GM19438 (cell line): ENCODE data around the gene BIRC7.

Source experiments
- ATAC-seq: cut with Tn5 transposase; IDR thresholded peaks from one replicate; pipeline ENCODE4 v1.9.1; 2021; ENCODE audit warnings: low read depth; ENCODE audit not compliant: unreplicated experiment

Gene BIRC7

GRCh38 chr20:63235399-63235983 lies at the start of gene BIRC7:
Gene BIRC7 (plus strand): TSS chr20:63235905. CDS start chr20:63236097, 192 bp downstream.
- no peak for ATAC-seq

- no peak for ATAC-seq
These were observed 49.6 kb upstream of the BIRC7 start for GRCh38 chr20:63186084-63186483.

GRCh38 chr20:63186528-63187316 lies 49.0 kb upstream of the BIRC7 start:
- no peak for ATAC-seq

GRCh38 chr20:63187338-63188158 lies 48.2 kb upstream of the BIRC7 start:
- ATAC-seq, result no peak

GRCh38 chr20:63188159-63188442 lies 47.6 kb upstream of the BIRC7 start:
- ATAC-seq, result no peak

GRCh38 chr20:63188641-63189321 lies 46.9 kb upstream of the BIRC7 start:
- no peak for ATAC-seq

GRCh38 chr20:63189322-63189642 lies 46.4 kb upstream of the BIRC7 start:
- ATAC-seq, result no peak

GRCh38 chr20:63189846-63190559 lies 45.7 kb upstream of the BIRC7 start:
- no peak for ATAC-seq

- no peak for ATAC-seq
These were observed 44.9 kb upstream of the BIRC7 start for GRCh38 chr20:63190828-63191227.

GRCh38 chr20:63191400-63191799 lies 44.3 kb upstream of the BIRC7 start:
- ATAC-seq, result no peak

GRCh38 chr20:63192721-63193120 lies 43.0 kb upstream of the BIRC7 start:
- no peak for ATAC-seq

- ATAC-seq, result no peak
These were observed 41.5 kb upstream of the BIRC7 start for GRCh38 chr20:63194007-63194796.

GRCh38 chr20:63194797-63195173 lies 40.9 kb upstream of the BIRC7 start:
- ATAC-seq, result no peak

GRCh38 chr20:63196768-63197470 lies 38.8 kb upstream of the BIRC7 start:
- no peak for ATAC-seq

- no peak for ATAC-seq
These were observed 37.1 kb upstream of the BIRC7 start for GRCh38 chr20:63198606-63199005.

GRCh38 chr20:63202021-63202420 lies 33.7 kb upstream of the BIRC7 start:
- no peak for ATAC-seq

- ATAC-seq, result no peak
These were observed 32.7 kb upstream of the BIRC7 start for GRCh38 chr20:63202811-63203526.

GRCh38 chr20:63204362-63204761 lies 31.3 kb upstream of the BIRC7 start:
- no peak for ATAC-seq

- no peak for ATAC-seq
These were observed 29.8 kb upstream of the BIRC7 start for GRCh38 chr20:63205896-63206295.
